ENCODE data around the gene SEZ6. TPM values are rescaled to one million over a fixed set of nuclear protein-coding genes. Genes with fewer than 3 reads are reported as not detected.

Gene SEZ6
- total and polyA plus RNA-seq, 11 donors = 0.25 TPM; not detected in 10

DNA sequence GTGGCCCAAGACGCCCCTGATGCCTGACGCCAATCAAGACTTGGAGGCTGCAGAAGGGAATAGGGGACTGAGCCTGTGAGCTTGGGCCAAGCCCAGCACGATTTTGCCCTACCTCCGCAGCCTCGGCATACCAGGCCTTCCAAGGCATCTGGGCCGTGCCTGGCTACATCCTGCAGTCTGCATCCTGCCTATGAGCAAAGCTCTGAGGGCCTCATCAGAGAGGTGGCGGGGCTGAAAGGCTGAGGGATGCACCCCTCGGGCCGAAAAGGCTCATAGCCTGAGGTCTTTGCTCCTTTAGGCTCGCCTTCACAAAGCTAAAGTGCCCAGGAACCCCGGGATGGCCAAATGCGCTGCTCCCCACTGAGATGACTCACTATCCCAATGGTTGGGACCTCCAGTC, 2.5 kb downstream of the SEZ6 start:
- H3K27ac ChIP-seq = no peak overlapping the region
- WGBS, 4 donors = 65 to 72% (median 70%) methylated on average over 6 to 12 of the region's 12 CpGs
- H3K27me3 ChIP-seq = peaks cover 9 to 57% (median 32%) of the 10 kb centered on the region in 9 donors
- intact Hi-C loops (cut with DNase I) = no loop called here
- peaks cover 0 to 13% (median 3%) of the 10 kb centered on the region in 12 donors for H3K4me1 ChIP-seq
- no peak for DNase-seq
- H3K36me3 ChIP-seq = no peaks in the 10 kb centered on the region
- TF ChIP-seq, protein P1, sequence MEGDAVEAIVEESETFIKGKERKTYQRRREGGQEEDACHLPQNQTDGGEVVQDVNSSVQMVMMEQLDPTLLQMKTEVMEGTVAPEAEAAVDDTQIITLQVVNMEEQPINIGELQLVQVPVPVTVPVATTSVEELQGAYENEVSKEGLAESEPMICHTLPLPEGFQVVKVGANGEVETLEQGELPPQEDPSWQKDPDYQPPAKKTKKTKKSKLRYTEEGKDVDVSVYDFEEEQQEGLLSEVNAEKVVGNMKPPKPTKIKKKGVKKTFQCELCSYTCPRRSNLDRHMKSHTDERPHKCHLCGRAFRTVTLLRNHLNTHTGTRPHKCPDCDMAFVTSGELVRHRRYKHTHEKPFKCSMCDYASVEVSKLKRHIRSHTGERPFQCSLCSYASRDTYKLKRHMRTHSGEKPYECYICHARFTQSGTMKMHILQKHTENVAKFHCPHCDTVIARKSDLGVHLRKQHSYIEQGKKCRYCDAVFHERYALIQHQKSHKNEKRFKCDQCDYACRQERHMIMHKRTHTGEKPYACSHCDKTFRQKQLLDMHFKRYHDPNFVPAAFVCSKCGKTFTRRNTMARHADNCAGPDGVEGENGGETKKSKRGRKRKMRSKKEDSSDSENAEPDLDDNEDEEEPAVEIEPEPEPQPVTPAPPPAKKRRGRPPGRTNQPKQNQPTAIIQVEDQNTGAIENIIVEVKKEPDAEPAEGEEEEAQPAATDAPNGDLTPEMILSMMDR (IDR thresholded peaks at IDR 0.05) = no peak
- no peak for TF ChIP-seq POLR2A (IDR thresholded peaks at IDR 0.05)
- H3K9me3 ChIP-seq = no peaks in the 10 kb centered on the region
- H3K4me3 ChIP-seq = no peak overlapping the region
- ATAC-seq = no peak

DNA sequence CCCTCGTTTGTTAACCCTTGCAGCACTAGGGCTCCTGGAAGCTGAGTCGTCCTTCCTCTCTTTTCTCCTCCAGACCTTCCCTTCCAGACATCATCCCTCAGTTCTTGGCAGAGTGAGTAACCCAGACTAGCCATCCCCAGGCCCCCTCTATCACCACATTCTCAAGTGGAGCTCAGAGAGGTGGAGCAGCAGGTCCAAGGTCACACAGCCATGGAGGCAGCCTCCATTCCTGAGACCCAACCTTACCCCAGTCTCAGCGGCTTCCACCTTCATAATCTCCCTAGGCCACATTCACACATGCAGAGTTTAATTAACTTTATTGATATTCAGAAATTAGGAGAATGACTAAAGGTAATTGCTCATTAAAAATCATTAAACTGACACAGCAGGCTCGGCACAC, 3.0 kb downstream of the SEZ6 start:
- DNase-seq (no peak), ATAC-seq (no peak)
- WGBS, 4 donors = 47 to 66% (median 59%) methylated on average over 4 of the region's 4 CpGs
- Histone ChIP-seq H3K27me3 (peaks cover 9 to 53% (median 30%) of the 10 kb centered on the region in 9 donors), H3K4me3 (no peak overlapping the region), H3K27ac (no peak overlapping the region), H3K4me1 (peaks cover 0 to 13% (median 3%) of the 10 kb centered on the region in 12 donors), H3K36me3 (no peaks in the 10 kb centered on the region), H3K9me3 (no peaks in the 10 kb centered on the region)
- no peak for TF ChIP-seq POLR2A (IDR thresholded peaks at IDR 0.05)
- TF ChIP-seq, protein P1 (IDR thresholded peaks at IDR 0.05) = no peak
- intact Hi-C loops (cut with DNase I) = no loop called here

DNA sequence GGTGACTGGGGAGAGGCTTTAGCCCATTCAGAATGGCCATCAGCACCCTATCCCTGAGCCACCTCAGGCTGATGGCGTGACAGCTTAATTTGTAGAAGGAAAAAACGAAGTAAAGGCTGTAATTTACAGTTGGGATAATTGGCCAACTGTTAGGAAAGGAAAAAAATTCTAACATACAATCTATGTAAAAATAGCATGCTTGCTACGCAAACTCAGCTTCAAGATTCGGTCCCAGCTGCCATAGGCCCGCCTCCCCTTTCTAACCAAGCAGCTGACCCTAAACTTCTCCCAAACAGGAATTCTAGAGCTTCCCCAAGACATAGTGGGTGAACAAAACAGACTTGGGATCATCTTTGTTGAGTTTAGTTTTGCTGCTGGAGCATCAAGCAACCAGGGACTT, 4.9 kb downstream of the SEZ6 start:
- TF ChIP-seq POLR2A (IDR thresholded peaks at IDR 0.05) = no peak
- TF ChIP-seq, protein P1 (IDR thresholded peaks at IDR 0.05) = no peak
- intact Hi-C loops (cut with DNase I) = no loop called here
- ATAC-seq (no peak), DNase-seq (no peak)
- peaks cover 0 to 18% (median 2%) of the 10 kb centered on the region in 12 donors for H3K4me1 ChIP-seq
- WGBS, 4 donors = 87 to 91% (median 88%) methylated on average over 5 of the region's 5 CpGs
- H3K9me3 ChIP-seq = no peaks in the 10 kb centered on the region
- no peak overlapping the region for H3K4me3 ChIP-seq
- no peaks in the 10 kb centered on the region for H3K36me3 ChIP-seq
- no peak overlapping the region for H3K27ac ChIP-seq
- peaks cover 9 to 35% (median 29%) of the 10 kb centered on the region in 9 donors for H3K27me3 ChIP-seq

DNA sequence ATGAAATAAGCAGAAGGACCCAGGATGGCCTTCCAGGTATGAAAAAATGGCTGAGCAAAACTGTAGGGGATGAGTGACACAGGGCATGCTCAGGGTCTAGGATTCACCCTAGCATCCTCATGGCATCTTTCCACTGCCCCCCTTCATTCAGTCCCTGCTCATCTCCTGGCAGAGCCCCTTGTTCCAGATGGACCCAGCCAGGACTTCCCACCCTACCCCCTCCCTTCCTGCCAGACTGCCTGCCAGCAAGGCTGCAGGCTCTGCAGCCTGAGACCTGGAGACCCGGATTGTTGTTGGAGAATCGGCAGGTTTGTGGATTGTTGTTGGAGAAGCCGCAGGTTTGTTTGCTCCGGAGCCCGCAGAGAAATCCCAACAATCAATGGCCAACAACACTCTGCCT, 6.6 kb downstream of the SEZ6 start:
- TF ChIP-seq, protein P1 (IDR thresholded peaks at IDR 0.05) = no peak
- no peak for TF ChIP-seq POLR2A (IDR thresholded peaks at IDR 0.05)
- no peak for DNase-seq
- Histone ChIP-seq H3K36me3 (no peaks in the 10 kb centered on the region), H3K4me1 (peaks cover 0 to 9% (median 0%) of the 10 kb centered on the region in 12 donors), H3K27me3 (peaks cover 6 to 19% (median 12%) of the 10 kb centered on the region in 9 donors), H3K4me3 (no peak overlapping the region), H3K27ac (no peak overlapping the region), H3K9me3 (no peaks in the 10 kb centered on the region)
- intact Hi-C loops (cut with DNase I) = no loop called here
- ATAC-seq = no peak
- WGBS, 4 donors = 63 to 80% (median 67%) methylated on average over 3 to 5 of the region's 5 CpGs

Data from heart left ventricle (tissue), 16 donors.